ENCODE data around the gene SERPINA1.
A peak's percentile ranks its signal among the peaks of the same experiment; 100 is the strongest.

Gene SERPINA1

GRCh38 chr14:94394581-94395207 is 6.3 kb upstream of the SERPINA1 start:
- TF ChIP-seq CTCF (conservative IDR thresholded peaks at IDR 0.05; ENCODE audit: control insufficient read depth, insufficient read depth, low read depth, low read length), result no peak
- no peak overlapping the region for H3K4me3 ChIP-seq (ENCODE audit: control insufficient read depth, low read depth, low read length)
- DNase-seq (ENCODE audit: low read depth), result peak; percentile 89

GRCh38 chr14:94394025-94394493 is 5.7 kb upstream of the SERPINA1 start:
- no peak overlapping the region for H3K4me3 ChIP-seq (ENCODE audit: control insufficient read depth, low read depth, low read length)
- DNase-seq (ENCODE audit: low read depth), result no peak
- TF ChIP-seq CTCF (conservative IDR thresholded peaks at IDR 0.05; ENCODE audit: control insufficient read depth, insufficient read depth, low read depth, low read length), result no peak

GRCh38 chr14:94393474-94393873 is 5.1 kb upstream of the SERPINA1 start:
- H3K4me3 ChIP-seq (ENCODE audit: control insufficient read depth, low read depth, low read length), result no peak overlapping the region
- TF ChIP-seq CTCF (conservative IDR thresholded peaks at IDR 0.05; ENCODE audit: control insufficient read depth, insufficient read depth, low read depth, low read length), result no peak
- no peak for DNase-seq (ENCODE audit: low read depth)

GRCh38 chr14:94392510-94392935 is 4.1 kb upstream of the SERPINA1 start:
- H3K4me3 ChIP-seq (ENCODE audit: control insufficient read depth, low read depth, low read length), result no peak overlapping the region
- no peak for TF ChIP-seq CTCF (conservative IDR thresholded peaks at IDR 0.05; ENCODE audit: control insufficient read depth, insufficient read depth, low read depth, low read length)
- DNase-seq (ENCODE audit: low read depth), result peak; percentile 76

- DNase-seq (ENCODE audit: low read depth), result no peak
- no peak overlapping the region for H3K4me3 ChIP-seq (ENCODE audit: control insufficient read depth, low read depth, low read length)
- no peak for TF ChIP-seq CTCF (conservative IDR thresholded peaks at IDR 0.05; ENCODE audit: control insufficient read depth, insufficient read depth, low read depth, low read length)
Measured at GRCh38 chr14:94391281-94391975, 3.0 kb upstream of the SERPINA1 start.

GRCh38 chr14:94390372-94391086 is 2.1 kb upstream of the SERPINA1 start:
- H3K4me3 ChIP-seq (ENCODE audit: control insufficient read depth, low read depth, low read length), result no peak overlapping the region
- no peak for DNase-seq (ENCODE audit: low read depth)
- TF ChIP-seq CTCF (conservative IDR thresholded peaks at IDR 0.05; ENCODE audit: control insufficient read depth, insufficient read depth, low read depth, low read length), result no peak

Data from fibroblast of mammary gland (primary cell).